Progenitor cell of endocrine pancreas (in vitro differentiated cells): ENCODE data around the gene HMGXB4. TPM values are rescaled to one million over a fixed set of nuclear protein-coding genes. Genes with fewer than 3 reads are reported as not detected.
"Not testable (repeated sequence)": the region's sequence is repeated elsewhere in the genome, so short reads cannot be mapped to it uniquely, and the experiment has no call there.

Experiments used
- DNase-seq: peaks from one replicate; pipeline ENCODE4 v3.0.0; 2021; ENCODE audit warnings: low spot score; ENCODE audit not compliant: unreplicated experiment
- H3K27ac Mint-ChIP-seq: 2 replicates; pipeline ENCODE4 v1.8.0; 2021; ENCODE audit warnings: mild to moderate bottlenecking, moderate library complexity, mixed read lengths
- H3K27me3 Mint-ChIP-seq: 2 replicates; pipeline ENCODE4 v1.8.0; 2021; ENCODE audit warnings: mixed read lengths
- H3K36me3 Mint-ChIP-seq: 2 replicates; pipeline ENCODE4 v1.8.0; 2022; ENCODE audit warnings: mixed read lengths; ENCODE audit not compliant: insufficient read depth
- H3K4me1 Mint-ChIP-seq: 2 replicates; pipeline ENCODE4 v1.8.0; 2021; ENCODE audit warnings: low read depth, mixed read lengths
- H3K4me3 Mint-ChIP-seq: 2 replicates; pipeline ENCODE4 v1.8.0; 2021; ENCODE audit warnings: low read depth, mild to moderate bottlenecking, moderate library complexity, mixed read lengths
- H3K9me3 Mint-ChIP-seq: 2 replicates; pipeline ENCODE4 v1.8.0; 2021; ENCODE audit warnings: low read depth, mixed read lengths
- CTCF ChIP-seq: fragments of 200-600 bp; sonication (generic); IDR thresholded peaks from one replicate; pipeline ENCODE4 v1.5.0; 2021; ENCODE audit warnings: antibody characterized with exemption, mild to moderate bottlenecking; ENCODE audit not compliant: unreplicated experiment
- total RNA-seq: library from RNA; stranded (reverse); gene quantifications from 2 replicates; pipeline ENCODE4 v1.2.1, GENCODE V29; 2021

The HMGXB4 gene
- total RNA-seq, 1 donor from 2014 or later, result 25.0 TPM

- Mint-ChIP-seq H3K27me3 (peaks cover 26% of the 10 kb centered on the region), H3K4me3 (no peak overlapping the region), H3K4me1 (no peaks in the 10 kb centered on the region), H3K27ac (no peak overlapping the region), H3K36me3 (no peaks in the 10 kb centered on the region), H3K9me3 (peaks cover 3% of the 10 kb centered on the region)
- no peak for TF ChIP-seq CTCF
- DNase-seq, result no peak
Observed at GRCh38 chr22:35230839-35231584, 26.3 kb upstream of the HMGXB4 start.

- H3K4me1 Mint-ChIP-seq, result no peaks in the 10 kb centered on the region
- H3K36me3 Mint-ChIP-seq, result no peaks in the 10 kb centered on the region
- H3K27ac Mint-ChIP-seq, result no peak overlapping the region
- H3K9me3 Mint-ChIP-seq, result peaks cover 9% of the 10 kb centered on the region
- peaks cover 23% of the 10 kb centered on the region for H3K27me3 Mint-ChIP-seq
- H3K4me3 Mint-ChIP-seq, result no peak overlapping the region
- TF ChIP-seq CTCF, result peak; percentile 98
- peak; percentile 71 for DNase-seq
Observed at GRCh38 chr22:35231585-35232084, 25.7 kb upstream of the HMGXB4 start.

- not testable (repeated sequence) for H3K4me3 Mint-ChIP-seq, H3K36me3 Mint-ChIP-seq, H3K27me3 Mint-ChIP-seq, DNase-seq, H3K4me1 Mint-ChIP-seq, H3K27ac Mint-ChIP-seq
- peaks cover 42% of the 10 kb centered on the region for H3K9me3 Mint-ChIP-seq
Observed at GRCh38 chr22:35238749-35239148, 18.5 kb upstream of the HMGXB4 start.

GRCh38 chr22:35244507-35244906 is 12.8 kb upstream of the HMGXB4 start:
- not testable (repeated sequence) for DNase-seq, H3K36me3 Mint-ChIP-seq

GRCh38 chr22:35250156-35250555 is 7.1 kb upstream of the HMGXB4 start:
- Mint-ChIP-seq H3K9me3 (no peaks in the 10 kb centered on the region), H3K4me3 (no peak overlapping the region), H3K27ac (no peak overlapping the region), H3K27me3 (no peaks in the 10 kb centered on the region), H3K36me3 (no peaks in the 10 kb centered on the region), H3K4me1 (no peaks in the 10 kb centered on the region)
- no peak for TF ChIP-seq CTCF
- no peak for DNase-seq

More at GRCh38 chr22:35244507-35244906, 12.8 kb upstream of the HMGXB4 start:
- not testable (repeated sequence) for H3K9me3 Mint-ChIP-seq, H3K27ac Mint-ChIP-seq, H3K4me1 Mint-ChIP-seq, H3K4me3 Mint-ChIP-seq, H3K27me3 Mint-ChIP-seq

- no peak for DNase-seq
- H3K27ac Mint-ChIP-seq, result no peak overlapping the region
- no peaks in the 10 kb centered on the region for H3K9me3 Mint-ChIP-seq
- no peak overlapping the region for H3K4me3 Mint-ChIP-seq
- H3K36me3 Mint-ChIP-seq, result peaks cover 1% of the 10 kb centered on the region
- H3K4me1 Mint-ChIP-seq, result peaks cover 11% of the 10 kb centered on the region
- TF ChIP-seq CTCF, result no peak
- no peaks in the 10 kb centered on the region for H3K27me3 Mint-ChIP-seq
Observed at GRCh38 chr22:35253946-35254345, 3.3 kb upstream of the HMGXB4 start.
